NCI-H2196 (cell line): ENCODE measurements around the gene RAVER1.
"Not testable (repeated sequence)": the region's sequence is repeated elsewhere in the genome, so short reads cannot be mapped to it uniquely, and the experiment has no call there.

ENCODE experiments used
- DNase-seq: peaks from one replicate; lab custom pipeline; 2025; ENCODE audit not compliant: unreplicated experiment; lab: John Stamatoyannopoulos, UW

Gene RAVER1

GRCh38 chr19:10344780-10345179, 11.5 kb upstream of the RAVER1 start:
- no peak for DNase-seq

- no peak for DNase-seq
Measured at GRCh38 chr19:10343495-10343894, 10.2 kb upstream of the RAVER1 start.

GRCh38 chr19:10339977-10340376, 6.6 kb upstream of the RAVER1 start:
- no peak for DNase-seq

GRCh38 chr19:10339380-10339960, 6.1 kb upstream of the RAVER1 start, which contains the start of gene ICAM3:
Gene ICAM3 (minus strand): TSS chr19:10339624. CDS start chr19:10339614, 10 bp downstream.
- no peak for DNase-seq

GRCh38 chr19:10338940-10339339, 5.6 kb upstream of the RAVER1 start:
- DNase-seq = no peak

- not testable (repeated sequence) for DNase-seq
Measured at GRCh38 chr19:10336725-10337124, 3.4 kb upstream of the RAVER1 start.

GRCh38 chr19:10335352-10335985, 2.1 kb upstream of the RAVER1 start:
- DNase-seq = no peak

GRCh38 chr19:10334588-10335351, 1.4 kb upstream of the RAVER1 start:
- DNase-seq = peak; percentile 89

- DNase-seq = peak; percentile 50
Measured at GRCh38 chr19:10333758-10334587, 644 bp upstream of the RAVER1 start.

- no peak for DNase-seq
Measured at GRCh38 chr19:10332158-10332964, 968 bp downstream of the RAVER1 start.

- no peak for DNase-seq
Measured at GRCh38 chr19:10329555-10329954, 3.8 kb downstream of the RAVER1 start.

GRCh38 chr19:10328558-10329429, 4.5 kb downstream of the RAVER1 start:
- DNase-seq = no peak

GRCh38 chr19:10327793-10328192, 5.5 kb downstream of the RAVER1 start:
- no peak for DNase-seq

- no peak for DNase-seq
Measured at GRCh38 chr19:10325732-10326131, 7.6 kb downstream of the RAVER1 start.

GRCh38 chr19:10321874-10322835, 11.2 kb downstream of the RAVER1 start:
- no peak for DNase-seq

- DNase-seq = no peak
Measured at GRCh38 chr19:10321417-10321797, 11.9 kb downstream of the RAVER1 start.

- DNase-seq = no peak
Measured at GRCh38 chr19:10320602-10321416, 12.5 kb downstream of the RAVER1 start.
